Measurements from ENCODE around the gene KCNT1.

Gene KCNT1

GRCh38 chr9:135726138-135726853 lies 24.3 kb downstream of the KCNT1 start:
- DNase-seq (ENCODE audit: low read depth): no peak

GRCh38 chr9:135727257-135727875 lies 25.4 kb downstream of the KCNT1 start:
- no peak for DNase-seq (ENCODE audit: low read depth)

GRCh38 chr9:135728436-135729110 lies 26.6 kb downstream of the KCNT1 start:
- no peak for DNase-seq (ENCODE audit: low read depth)

- DNase-seq (ENCODE audit: low read depth): no peak
Measured at GRCh38 chr9:135729480-135729879, 27.5 kb downstream of the KCNT1 start.

GRCh38 chr9:135731454-135731853 lies 29.5 kb downstream of the KCNT1 start:
- no peak for DNase-seq (ENCODE audit: low read depth)

GRCh38 chr9:135732569-135733257 lies 30.7 kb downstream of the KCNT1 start:
- no peak for DNase-seq (ENCODE audit: low read depth)

GRCh38 chr9:135734616-135735144 lies 32.7 kb downstream of the KCNT1 start:
- no peak for DNase-seq (ENCODE audit: low read depth)

- no peak for DNase-seq (ENCODE audit: low read depth)
Measured at GRCh38 chr9:135736272-135736978, 34.4 kb downstream of the KCNT1 start.

- DNase-seq (ENCODE audit: low read depth): no peak
Measured at GRCh38 chr9:135736979-135737839, 35.2 kb downstream of the KCNT1 start.

- DNase-seq (ENCODE audit: low read depth): no peak
Measured at GRCh38 chr9:135737840-135738521, 36.0 kb downstream of the KCNT1 start.

- DNase-seq (ENCODE audit: low read depth): peak; percentile 2
Measured at GRCh38 chr9:135739271-135740220, 37.6 kb downstream of the KCNT1 start.

- no peak for DNase-seq (ENCODE audit: low read depth)
Measured at GRCh38 chr9:135741276-135742219, 39.6 kb downstream of the KCNT1 start.

GRCh38 chr9:135743021-135743420 lies 41.0 kb downstream of the KCNT1 start:
- no peak for DNase-seq (ENCODE audit: low read depth)

- no peak for DNase-seq (ENCODE audit: low read depth)
Measured at GRCh38 chr9:135743546-135744332, 41.8 kb downstream of the KCNT1 start.

- no peak for DNase-seq (ENCODE audit: low read depth)
Measured at GRCh38 chr9:135744333-135745070, 42.5 kb downstream of the KCNT1 start.

GRCh38 chr9:135745189-135745588 lies 43.2 kb downstream of the KCNT1 start:
- no peak for DNase-seq (ENCODE audit: low read depth)
